ENCODE measurements around the gene GABPA.

- TF ChIP-seq POLR2A (IDR thresholded peaks at IDR 0.05; ENCODE audit: low read length) (peak; percentile 88), GATA1 (IDR thresholded peaks at IDR 0.05; ENCODE audit: low read depth, low read length) (no peak)
These were observed 193 bp upstream of the GABPA start for GRCh38 chr21:25734654-25734903.
